GM21447 (cell line): ENCODE measurements around the gene NUDT9.
"Not testable (repeated sequence)": the region's sequence is repeated elsewhere in the genome, so short reads cannot be mapped to it uniquely, and the experiment has no call there.

Source experiments
- ATAC-seq: cut with Tn5 transposase; IDR thresholded peaks from one replicate; pipeline ENCODE4 v1.9.1; 2021; ENCODE audit not compliant: unreplicated experiment

The NUDT9 gene

DNA sequence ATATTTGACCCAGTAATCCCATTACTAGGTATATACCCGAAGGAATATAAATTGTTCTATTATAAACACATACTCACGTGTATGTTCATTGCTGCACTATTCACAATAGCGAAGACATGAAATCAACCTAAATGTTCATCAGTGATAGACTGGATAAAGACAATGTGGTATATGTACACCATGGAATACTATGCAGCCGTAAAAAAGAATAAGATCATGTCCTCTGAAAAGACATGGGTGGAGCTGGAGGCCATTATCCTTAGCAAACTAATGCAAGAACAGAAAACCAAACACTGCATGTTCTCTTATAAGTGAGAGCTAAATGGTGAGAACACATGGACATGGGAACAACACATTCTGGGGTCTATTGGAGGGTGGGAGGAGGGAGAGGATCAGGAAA, 36.5 kb downstream of the NUDT9 start:
- no peak for ATAC-seq

DNA sequence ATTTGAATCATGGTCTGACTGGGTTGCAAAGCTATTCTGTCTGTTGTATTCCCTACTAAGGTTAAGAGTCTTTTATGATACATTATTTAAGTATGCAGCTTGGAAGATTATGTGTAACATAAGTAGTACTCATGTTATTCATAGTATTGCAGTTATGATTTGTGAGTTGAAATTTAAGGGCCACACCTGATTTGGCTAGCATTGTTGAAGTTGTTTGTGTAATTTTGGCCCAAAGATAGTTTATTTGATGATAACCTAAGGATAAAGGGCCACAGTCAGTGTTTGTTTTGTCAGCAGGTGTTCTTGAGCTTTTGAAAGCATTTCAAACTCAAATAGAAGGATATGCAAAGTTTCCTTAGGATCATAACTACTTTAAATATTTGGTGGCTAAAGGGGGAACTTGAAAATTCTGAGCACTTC, 38.9 kb downstream of the NUDT9 start:
- no peak for ATAC-seq

DNA sequence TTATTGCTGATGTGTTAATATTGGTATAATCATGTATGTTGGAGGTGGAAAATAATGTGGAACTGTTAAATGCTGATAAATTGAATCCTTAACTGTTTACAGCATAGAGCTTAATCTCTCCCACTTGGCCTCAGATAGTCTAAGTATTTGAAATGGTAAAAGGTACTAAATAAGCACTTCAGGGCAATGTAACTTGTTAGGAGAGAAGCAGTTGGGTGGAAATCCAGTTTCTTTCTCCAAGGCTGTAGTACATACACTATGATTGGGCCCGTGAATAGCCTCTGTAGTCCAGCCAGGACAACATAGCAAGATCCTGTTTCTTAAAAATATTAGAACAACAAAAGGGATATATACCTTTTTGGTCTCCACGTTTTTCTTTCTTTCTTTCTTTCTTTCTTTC, 39.7 kb downstream of the NUDT9 start:
- ATAC-seq = no peak

DNA sequence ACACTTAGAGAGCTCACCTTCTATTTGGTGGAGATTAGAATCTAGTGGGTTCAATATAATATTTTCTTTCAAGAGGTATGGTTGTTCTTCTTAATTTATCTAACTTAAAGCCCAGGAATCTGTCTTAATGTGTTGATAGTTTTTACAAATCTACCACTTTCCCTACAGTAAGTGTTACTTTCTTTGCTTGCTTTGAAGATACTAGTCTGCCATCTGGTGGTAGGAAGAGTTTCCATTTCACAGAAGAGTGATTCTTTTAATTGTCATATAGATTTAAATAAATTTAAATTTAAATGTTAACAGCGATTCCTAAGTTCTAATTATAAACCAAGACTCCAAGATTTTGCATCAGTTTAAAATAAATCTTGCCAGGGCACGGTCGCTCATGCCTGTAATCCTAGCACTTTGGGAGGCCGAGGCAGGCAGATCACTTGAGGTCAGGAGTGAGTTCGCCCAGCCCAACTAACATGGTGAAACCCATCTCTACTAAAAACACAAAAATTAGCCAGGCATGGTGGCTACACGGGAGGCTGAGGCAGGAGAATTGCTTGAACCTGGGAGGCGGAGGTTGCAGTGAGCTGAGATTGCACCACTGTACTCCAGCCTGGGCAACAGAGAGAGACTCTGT, 43.5 kb downstream of the NUDT9 start:
- ATAC-seq = no peak

DNA sequence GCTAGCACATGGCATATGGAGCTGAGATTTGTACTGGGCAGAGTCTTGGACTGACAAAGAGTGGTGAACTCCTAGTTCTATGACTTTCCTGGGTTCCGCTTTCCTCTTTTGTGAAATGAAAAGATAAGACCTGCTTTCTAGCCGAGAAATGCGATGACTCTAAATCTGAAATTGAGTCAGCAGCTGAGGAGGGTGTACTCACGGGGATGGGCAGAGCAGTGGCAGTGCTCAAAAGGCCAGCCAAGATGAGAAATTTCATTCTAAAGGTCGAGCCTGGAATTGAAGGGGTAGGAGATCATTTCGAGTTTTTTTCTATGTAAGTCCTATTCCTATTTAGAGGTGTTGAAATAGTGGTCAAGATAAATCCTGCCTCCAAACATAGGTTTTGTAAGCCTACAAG, 47.0 kb downstream of the NUDT9 start:
- ATAC-seq = no peak

DNA sequence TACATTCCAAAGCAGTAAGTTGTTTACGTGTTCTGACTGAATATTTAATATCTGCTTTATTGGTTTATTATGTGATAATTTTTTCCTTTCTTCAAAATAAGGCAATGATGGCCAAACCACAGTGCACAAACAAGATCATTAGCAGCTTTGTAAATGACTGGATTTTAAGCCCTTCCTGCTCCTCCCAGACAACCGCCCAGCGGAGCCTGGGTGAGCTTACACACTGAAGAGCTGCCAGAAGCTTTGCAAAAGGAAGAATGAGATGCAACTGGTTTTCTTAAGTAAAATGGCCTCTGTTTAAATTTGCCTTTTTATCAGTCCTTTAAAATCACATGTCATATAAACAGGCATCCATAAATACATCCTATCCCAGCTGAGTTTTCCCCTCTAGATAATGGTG, 54.6 kb downstream of the NUDT9 start:
- ATAC-seq = no peak

DNA sequence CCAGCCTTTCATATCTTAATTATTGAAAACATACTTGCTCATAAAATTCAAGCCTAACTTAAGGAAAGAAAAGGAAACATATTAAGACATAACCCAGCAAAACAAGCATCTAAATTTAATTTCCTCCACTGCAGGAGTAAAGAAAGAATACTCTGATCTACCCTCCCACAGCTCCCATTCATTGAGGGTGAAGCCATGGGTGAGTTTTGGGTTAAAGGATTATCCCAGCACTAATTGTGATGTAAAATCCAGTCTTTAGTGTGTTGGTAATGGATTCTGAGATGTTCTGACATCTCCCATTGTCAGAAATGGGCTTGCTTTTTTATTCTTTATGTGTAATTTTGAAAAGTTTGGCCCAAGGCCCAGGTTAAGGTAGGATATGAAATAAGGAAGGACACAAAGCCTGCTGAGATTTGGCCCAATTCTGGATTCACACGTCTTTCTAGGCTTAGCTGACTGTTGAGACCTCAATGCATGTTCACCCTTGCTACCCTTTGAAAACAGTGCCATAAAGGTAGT, 56.4 kb downstream of the NUDT9 start:
- no peak for ATAC-seq

DNA sequence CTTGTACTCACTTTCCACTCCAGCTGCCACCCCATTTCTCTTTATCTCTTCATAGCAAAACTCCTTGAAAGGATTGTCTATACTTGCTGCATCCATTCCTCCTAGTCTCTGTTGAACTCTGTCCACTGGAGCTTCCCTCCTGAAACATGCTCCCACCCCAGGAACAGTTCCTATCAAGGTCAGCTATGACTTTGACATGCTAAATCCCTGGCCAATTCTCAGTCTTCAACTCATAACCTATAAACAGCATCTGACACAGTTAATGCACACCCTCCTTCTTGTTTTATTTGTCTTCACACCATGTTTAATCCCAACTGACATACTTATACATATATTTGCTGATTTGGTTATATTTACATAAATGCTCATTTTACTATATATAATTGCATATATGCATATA, 59.0 kb downstream of the NUDT9 start:
- ATAC-seq = no peak

DNA sequence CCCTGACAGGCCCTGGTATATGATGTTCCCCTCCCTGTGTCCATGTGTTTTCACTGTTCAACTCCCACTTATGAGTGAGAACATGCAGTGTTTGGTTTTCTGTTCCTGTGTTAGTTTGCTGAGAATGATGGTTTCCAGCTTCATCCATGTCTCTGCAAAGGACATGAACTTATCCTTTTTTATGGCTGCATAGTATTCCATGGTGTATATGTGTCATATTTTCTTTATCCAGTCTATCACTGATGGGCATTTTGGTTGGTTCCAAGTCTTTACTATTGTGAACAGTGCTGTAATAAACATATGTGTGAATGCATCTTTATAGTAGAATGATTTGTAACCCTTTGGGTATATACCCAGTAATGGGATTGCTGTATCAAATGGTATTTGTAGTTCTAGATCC, 60.9 kb downstream of the NUDT9 start:
- not testable (repeated sequence) for ATAC-seq

DNA sequence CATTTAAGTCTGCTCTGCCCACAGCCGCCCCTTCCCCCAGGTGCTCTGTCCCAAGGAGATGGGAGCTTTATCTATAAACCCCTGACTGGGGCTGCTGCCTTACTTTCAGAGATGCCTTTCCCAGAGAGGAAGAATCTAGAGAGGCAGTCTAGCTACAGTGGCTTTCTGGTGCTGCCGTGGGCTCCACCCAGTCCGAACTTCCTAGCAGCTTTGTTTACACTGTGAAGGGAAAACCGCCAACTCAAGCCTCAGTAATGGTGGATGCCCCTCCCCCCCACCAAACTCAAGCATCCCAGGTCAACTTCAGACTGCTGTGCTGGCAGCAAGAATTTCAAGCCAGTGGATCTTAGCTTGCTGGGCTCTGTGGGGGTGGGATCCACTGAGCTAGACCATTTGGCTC, 66.3 kb downstream of the NUDT9 start:
- not testable (repeated sequence) for ATAC-seq

DNA sequence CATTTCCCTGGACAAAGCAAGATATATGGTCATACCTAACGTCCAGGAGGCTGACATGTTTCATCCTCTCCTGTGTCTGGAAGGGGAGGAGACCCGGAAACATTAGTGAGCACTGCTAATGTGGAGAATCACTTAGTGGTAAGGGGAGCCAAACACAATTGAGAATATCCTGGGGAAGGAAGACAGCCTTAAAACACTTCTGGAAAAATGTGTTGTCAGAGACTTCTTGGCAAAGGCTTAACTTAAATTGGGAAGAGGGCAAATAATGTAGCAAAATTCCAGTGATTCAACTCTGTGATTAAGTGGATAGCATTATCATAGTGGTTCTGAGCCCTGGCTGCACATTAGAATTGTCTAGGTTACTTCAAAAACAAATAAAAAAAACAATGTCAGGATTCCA, 67.3 kb downstream of the NUDT9 start:
- ATAC-seq = no peak

DNA sequence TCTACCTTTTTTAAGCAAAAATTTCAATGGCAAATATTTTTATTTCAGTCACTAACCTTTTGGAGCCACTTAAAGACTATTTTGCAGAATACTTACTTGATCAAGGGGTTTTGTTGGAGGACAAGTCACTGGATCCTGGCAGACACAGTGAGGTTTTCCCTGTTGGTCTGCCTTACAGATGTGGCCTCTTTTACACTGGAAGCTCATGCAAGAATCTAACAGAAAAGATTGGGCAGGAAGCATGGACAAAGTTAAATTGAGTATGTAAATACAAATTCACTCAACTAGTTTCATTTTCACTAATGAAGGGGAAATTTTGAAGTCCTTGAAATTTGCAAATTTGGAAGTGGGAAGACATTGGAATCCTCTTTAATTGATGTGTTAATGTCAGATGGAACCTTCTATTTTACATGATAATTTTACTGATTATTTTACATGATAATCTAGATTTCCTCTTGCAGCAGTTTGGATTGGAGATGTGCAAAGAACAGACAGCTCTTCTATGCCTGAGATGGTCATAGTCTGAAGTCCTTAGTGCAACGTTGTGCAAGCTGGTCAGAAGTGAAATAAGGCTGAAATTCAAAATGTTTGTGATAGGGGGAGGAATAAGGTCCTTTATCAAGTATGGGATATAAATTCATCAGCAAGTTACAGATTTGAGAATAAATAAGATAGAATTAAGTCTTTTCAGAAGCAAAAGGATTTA, 68.4 kb downstream of the NUDT9 start:
- ATAC-seq = no peak

DNA sequence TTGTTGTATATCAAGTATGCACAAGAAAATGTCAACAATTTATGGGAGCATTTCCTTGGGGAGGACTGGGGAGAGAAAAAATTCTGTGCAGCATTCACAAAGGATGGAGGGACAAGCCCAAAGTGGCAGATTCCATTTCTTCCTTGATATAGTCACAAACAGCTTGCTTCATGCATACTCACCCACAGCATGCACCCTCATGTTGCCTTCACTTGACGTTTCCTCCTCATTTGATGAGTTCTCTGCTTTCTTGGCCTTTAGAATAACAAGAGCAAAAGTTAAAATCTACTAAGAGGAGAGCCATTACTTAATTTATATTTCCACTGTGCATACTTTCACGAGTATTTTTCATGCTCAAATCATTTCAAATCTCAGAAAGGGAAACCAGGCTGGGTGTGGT, 69.1 kb downstream of the NUDT9 start:
- no peak for ATAC-seq

DNA sequence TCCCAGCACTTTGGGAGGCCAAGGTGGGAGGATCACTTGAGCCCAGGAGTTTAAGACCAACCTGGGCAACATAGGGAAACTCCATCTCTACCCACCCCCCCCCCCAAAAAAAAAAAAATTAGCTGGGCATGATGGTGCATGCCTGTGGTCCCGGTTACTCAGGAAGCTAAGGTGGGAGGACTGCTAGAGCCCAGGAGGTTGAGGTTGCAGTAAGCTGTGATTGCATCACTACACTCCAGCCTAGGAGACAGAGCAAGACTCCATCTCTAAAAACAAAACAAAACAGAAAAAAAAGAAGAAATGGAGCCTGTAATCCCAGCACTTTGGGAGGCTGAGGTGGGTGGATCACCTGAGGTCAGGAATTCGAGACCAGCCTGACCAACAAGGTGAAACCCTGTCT, 69.5 kb downstream of the NUDT9 start:
- ATAC-seq = not testable (repeated sequence)

DNA sequence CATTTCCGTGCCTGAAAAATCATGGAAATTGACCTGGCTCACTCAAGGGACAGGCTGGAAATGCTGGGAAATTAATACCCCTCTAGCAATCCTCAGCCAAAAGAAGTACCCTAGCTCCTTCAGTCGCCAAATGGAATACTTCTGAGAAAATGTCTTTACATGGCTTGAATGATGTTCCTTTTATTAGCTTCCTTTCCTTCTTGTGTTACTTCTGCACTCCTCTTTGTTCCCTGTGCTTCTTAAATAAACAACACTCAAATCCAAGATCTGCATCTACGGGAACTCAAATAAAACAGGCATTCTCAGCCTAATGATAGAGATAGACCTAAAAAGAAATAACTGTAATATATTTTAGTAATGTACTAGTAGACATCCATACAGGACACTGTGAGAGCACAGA, 70.7 kb downstream of the NUDT9 start:
- ATAC-seq = no peak

DNA sequence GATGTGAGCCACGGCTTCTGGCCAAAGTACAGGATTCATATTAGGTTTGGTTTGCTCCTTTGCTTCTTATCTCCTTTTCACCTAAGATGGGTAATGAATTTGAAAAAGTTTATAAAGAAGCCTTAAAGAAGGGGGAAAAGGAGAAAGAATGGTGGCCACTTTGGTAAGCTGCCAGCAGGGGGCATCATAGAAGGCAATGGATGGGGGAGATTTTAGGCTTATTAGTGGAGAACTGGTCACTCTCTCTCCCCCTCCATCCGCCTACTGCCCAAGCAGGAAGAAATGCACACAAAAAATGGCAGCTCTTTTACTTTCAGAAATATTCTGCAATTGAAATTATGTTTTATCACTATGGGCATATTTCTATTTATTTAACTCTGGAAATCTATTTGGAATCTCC, 74.8 kb downstream of the NUDT9 start:
- ATAC-seq = no peak

DNA sequence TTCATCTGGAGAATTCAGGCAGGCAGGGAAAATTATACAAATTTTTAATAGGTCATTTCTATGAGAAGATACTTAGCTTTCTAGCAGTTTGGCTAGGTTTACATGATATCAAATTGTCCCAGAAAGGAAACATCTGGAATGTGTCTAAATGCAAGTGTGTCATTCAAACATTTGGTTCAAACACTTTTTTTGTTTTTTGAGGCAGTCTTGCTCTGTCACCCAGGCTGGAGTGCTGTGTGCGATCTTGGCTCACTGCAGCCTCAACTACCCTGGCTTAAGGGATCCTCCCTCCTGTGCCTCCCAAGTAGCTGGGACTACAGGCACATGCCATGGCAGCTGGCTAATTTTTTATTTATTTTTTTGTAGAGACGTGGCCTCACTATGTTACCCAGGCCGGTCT, 75.2 kb downstream of the NUDT9 start:
- no peak for ATAC-seq

DNA sequence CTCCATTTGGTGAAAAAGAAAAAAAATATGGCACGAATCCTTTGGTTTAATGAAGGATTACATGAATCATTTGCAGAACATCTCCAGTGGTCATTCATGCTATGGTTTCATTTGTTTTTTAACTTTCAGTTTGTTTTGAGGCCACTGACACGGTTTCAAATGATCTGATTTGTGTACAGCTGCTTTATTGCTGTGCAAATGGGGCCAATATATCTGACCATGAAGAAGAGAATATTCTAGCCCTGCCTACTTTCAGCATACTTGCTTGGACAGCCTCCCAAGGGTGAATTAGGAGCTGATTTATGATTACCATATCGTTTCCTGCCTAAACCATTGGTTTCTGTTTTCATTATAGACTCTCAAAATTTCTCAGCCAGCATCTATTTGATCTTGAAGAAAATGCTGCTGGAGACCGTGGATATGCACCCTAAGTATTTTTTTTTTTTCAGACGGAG, 76.1 kb downstream of the NUDT9 start:
- peak; percentile 67 for ATAC-seq

DNA sequence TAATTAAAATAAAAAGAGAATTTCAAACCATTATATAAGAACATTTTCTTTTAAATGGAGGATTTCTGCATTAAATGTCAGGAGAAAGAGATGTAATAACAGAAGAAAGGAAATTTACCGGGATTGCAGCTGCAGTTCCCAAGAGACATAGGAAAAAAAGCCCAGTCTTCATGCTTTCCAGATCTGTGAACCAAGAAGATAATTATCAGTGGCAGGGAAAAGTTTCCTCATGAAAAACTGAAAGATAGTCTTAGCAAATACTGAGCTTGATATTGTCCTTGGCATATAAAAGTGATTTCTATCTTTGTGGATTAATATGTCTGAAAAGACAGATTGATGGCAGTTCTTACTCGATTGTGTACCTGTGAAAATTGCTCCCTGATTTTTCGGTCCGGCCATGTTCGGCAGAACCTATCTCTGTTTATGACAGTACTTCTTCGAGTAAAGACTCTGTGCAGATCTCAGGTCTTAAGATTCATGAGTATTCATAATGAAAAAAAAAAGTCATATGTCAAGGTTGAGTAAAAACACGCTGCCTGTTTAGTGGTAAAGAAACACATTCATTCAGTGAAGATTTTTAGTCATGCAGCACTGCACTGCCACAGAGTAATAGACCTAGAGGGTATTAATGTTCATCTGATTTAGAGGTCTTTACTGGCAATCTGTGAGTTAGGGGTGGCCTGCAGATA, 77.2 kb downstream of the NUDT9 start:
- peak; percentile 67 for ATAC-seq

DNA sequence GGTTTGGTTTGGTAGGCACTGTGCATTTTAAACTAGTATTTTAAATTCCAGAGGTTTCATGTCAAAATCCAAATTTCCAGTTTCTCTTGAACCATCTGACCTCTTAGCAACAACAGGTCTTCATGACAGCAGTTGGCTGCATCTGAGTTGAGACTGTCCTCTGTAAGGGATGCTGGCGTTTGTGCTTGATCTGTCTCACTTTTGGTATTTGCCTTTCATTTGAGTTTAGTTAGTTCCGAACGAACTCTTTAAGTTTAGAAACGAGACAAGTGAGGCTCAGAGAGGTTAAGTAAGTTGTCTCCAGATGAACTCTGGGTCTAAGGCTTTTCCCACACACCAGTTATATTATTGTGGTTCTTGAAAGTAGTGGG, 77.7 kb downstream of the NUDT9 start:
- peak; percentile 30 for ATAC-seq

DNA sequence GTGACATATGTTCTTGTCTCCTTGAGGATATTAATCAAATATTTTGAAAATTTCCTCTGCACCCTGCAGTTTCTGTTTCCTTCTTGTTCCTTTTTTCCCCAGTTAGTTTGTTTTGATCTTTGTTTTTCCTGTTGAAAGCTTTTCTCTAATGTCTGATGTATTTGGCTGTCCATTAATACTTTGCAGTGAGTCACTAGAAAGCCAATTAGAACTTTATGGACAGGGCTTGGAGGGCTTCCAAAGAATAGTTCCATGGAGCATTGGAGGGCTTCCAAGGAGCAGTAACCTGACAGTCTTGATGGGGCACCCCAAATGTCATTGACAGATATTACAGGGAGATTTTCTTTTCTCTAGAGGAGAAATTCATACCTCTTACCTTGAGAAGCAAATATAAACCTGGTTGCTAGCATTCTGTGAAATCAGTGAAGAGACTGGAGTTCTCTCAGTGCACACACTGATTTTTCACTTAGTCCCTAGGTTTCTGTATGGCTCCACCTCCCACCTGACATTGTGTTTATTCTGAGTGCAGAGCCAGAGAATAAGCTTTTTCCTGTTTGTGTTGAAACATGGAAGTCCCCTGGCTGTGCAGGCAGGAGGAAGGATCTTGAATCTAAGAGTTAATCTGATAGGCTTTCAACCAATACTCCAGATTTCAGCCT, 80.3 kb downstream of the NUDT9 start:
- ATAC-seq = no peak

DNA sequence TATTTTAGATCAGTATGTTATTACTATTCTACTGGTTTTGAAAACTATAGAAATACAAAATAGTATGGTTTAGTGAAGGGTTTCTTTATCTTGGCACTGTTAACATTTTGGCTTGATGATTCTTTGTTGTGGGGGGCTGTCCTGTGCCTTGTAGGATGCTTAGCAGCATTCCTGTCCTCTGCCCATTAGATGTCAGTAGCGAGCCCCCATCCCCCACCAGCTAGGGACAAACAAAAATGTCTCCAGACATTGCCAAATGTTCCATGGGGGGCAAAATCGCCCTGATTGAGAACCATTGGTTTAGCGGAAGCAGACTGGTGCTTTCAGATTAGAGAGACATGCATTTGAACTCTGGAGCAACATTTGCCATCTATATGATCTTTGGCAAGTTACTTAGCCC, 83.5 kb downstream of the NUDT9 start:
- no peak for ATAC-seq
